GM12872 (cell line): Measurements from ENCODE around the gene NFIB.

ENCODE experiments used
- TF ChIP-seq, protein P1 (sequence below): IDR thresholded peaks from 3 replicates; pipeline ENCODE4 v1.5.1; 2011; ENCODE audit warnings: low read depth, mild to moderate bottlenecking, low read length, moderate library complexity; ENCODE audit not compliant: insufficient read depth

The NFIB gene

DNA sequence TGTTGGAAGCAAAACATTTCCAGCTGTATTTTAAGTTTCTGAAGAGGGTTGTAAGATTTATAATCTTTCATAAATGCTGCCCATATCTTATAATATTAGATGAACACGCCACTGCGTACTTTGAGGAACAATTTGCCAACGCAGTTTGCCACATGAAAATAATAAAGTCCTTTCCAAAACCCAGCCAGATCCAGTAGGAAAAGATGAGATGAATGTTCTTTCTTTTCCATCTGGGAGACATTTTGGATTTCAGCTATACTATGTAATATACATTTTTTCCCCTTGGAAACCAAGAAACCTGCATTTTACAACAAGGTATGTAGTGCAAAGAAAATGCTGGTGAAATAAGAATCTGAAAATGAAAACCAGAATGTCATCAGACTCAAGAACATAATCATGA is 125.4 kb downstream of the NFIB start:
- TF ChIP-seq, protein P1, sequence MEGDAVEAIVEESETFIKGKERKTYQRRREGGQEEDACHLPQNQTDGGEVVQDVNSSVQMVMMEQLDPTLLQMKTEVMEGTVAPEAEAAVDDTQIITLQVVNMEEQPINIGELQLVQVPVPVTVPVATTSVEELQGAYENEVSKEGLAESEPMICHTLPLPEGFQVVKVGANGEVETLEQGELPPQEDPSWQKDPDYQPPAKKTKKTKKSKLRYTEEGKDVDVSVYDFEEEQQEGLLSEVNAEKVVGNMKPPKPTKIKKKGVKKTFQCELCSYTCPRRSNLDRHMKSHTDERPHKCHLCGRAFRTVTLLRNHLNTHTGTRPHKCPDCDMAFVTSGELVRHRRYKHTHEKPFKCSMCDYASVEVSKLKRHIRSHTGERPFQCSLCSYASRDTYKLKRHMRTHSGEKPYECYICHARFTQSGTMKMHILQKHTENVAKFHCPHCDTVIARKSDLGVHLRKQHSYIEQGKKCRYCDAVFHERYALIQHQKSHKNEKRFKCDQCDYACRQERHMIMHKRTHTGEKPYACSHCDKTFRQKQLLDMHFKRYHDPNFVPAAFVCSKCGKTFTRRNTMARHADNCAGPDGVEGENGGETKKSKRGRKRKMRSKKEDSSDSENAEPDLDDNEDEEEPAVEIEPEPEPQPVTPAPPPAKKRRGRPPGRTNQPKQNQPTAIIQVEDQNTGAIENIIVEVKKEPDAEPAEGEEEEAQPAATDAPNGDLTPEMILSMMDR: no peak

DNA sequence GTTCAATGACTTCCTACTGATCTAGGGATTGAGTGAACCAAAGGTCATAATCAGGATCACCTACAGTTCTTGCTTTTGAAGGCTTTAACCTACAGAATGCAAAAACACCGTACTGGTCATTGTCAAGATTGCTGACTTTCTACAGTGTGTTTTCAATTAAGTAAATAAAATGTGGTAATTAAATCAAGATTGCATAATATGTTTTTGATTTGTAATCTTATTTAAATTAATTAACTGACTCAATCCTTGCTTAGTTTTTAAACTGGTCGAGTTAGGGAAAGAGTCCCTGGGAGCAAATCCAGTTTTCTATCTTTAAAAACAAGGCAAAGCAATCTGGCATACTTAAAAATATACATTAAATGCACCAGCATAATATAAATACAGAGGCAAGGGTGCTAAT is 125.9 kb downstream of the NFIB start:
- TF ChIP-seq, protein P1: no peak

DNA sequence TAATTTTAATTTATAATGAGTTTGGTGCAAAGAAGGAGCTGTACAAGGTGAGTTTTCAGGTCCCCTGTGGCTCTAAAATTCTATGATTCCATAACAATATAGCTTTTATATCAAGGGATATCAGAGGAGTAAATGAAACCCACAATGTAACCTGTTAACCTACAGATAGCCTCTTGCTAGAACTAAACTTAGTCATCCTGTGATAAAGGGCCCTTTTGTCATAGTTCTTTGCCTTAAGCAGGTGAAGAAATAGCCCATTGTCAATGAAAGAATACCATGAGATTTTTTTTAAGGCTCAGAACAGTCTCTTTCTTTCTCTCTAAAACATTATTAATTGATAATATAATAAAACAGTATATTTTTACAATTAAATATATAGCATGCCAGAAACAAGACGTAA is 127.8 kb downstream of the NFIB start:
- TF ChIP-seq, protein P1: no peak

DNA sequence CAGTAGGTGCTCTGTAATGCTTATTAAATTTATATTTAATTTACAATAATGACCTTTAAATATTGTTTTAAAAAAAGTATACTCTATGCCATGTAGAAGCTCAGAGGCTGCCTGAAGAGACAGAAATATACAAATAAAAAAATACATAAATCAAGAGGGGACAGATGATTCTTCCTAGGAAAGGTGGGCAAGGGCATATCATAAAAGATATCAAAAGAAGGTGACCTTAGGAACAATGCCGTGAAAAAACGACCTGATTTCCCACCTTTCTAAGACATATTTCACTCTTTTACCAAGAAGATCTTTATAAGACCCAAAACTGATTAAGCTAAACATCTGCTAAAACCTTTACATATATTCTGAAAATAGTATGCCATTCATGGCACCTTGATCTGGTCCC is 128.9 kb downstream of the NFIB start:
- TF ChIP-seq, protein P1: no peak

DNA sequence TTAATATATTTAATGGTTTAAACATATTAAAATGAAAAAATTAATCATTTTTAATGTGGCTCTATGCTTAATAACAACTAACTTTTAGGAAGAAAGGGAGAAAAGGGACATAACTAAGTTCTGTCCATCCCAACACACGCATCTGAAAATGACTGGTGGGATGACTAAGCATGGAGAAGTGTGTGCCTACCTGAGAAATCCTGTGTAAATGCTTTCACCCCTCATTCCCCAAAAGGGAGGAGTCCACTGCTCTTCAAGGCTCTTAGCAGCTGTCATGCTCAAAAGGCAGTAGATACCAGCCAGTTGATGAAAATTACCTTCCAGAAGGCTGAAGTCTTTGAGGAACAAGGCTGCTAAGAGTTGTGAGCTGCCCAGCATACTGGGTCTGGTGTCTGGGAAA is 130.9 kb downstream of the NFIB start:
- TF ChIP-seq, protein P1: no peak

DNA sequence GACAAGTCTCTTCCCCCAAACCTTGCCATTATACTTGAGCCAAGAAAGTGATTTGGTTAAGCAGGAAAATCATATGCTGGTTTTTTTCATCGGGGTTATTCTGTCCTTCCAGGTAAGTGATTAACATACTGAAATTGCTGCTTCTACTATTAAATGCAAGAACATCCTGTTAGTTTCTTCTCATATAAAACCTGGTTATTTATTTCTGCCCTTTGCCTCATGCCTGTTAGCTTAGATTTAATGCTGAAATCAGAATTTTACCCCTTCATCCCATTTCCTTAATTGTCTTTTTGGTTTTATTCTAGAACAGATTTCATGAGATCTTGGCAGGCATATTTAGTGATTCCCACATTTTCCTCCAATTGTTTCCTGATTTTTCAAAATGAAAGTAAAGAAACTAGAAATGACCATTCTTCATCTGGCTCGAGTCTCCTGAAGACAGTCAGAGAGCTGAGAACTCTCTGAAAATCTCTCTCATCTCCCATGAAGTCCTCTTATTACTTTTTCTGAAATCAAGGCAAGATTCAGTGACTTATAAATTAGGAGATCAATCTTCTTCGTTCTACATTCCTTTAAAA is 132.9 kb downstream of the NFIB start:
- TF ChIP-seq, protein P1: no peak

DNA sequence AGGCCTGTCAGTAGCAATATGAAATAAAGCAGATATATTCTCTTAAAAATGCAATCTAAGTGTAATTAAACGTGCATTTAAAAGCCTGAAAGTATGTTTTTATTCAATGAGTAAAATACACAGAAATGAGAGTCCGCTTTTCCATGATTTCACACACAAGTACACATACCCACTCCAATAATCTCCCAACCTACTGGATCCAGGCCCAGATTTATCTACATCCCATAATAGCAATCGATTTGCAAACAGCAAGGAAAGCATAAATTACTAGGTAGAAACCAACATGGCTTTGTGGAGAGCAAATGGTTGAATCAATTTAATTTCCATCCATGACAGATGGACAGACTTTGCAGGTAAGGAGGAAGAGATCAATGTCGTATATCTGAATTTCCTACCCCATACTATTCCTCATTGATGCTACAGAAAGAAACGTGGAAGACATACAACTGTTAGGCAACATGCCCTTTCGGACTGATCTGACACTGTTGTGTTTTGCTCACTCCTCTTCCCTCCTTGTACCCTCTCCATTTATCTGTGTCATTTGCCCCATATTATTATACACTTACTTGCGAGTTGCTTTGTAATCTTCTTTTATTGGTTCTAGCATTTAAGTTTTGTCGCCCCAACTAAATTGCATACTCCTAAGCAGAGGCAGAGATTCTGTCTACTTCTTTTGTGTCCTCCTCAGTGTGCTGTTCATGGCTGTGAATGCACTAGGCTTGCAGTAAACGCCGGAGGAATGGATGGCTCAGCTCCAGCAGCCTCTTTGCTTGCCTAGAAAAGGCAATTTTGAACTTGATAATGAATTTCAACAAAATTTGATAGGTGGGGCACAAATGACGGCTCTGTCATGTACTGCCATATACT is 133.6 kb downstream of the NFIB start:
- TF ChIP-seq, protein P1: no peak
